OCI-LY7 (cell line): ENCODE results near the gene COPS2. TPM values are rescaled to one million over a fixed set of nuclear protein-coding genes. Genes with fewer than 3 reads are reported as not detected.

Experiments used
- BruUV-seq: library from RNA; stranded (reverse); fragments of 400-500 nt; replicated peaks from 2 replicates; lab custom pipeline; 2021; lab: Mats Ljungman, UMichigan
- CTCF ChIA-PET: fragments of 300-600 bp; sonication (Branson Sonifier 250); formaldehyde crosslinking; loops from one replicate; lab custom pipeline; 2022; ENCODE audit warnings: antibody characterized with exemption; ENCODE audit not compliant: unreplicated experiment; lab: Charles Lee
- POLR2A ChIA-PET: fragments of 300-600 bp; sonication (Branson Sonifier 250); formaldehyde crosslinking; loops from one replicate; lab custom pipeline; 2022; ENCODE audit warnings: antibody characterized with exemption; lab: Charles Lee
- DNase-seq: peaks from one replicate; pipeline ENCODE4 v3.0.0-alpha.2; 2015; ENCODE audit warnings: low spot score
- H2AFZ ChIP-seq: fragments of 200-600 bp; sonication (generic), shearing (Covaris generic); 2 replicates; pipeline ENCODE4 v1.6.1; 2014; ENCODE audit warnings: mild to moderate bottlenecking, antibody characterized with exemption, low read length, moderate library complexity
- H3K27ac ChIP-seq: fragments of 200-600 bp; sonication (generic); 2 replicates; pipeline ENCODE4 v1.5.1; 2014; ENCODE audit warnings: mixed run types, low read depth, mild to moderate bottlenecking, moderate library complexity, low read length, inconsistent platforms; ENCODE audit not compliant: poor library complexity, severe bottlenecking
- H3K36me3 ChIP-seq: fragments of 200-600 bp; sonication (generic); 2 replicates; pipeline ENCODE4 v1.6.1; 2014; ENCODE audit warnings: mild to moderate bottlenecking, antibody characterized with exemption, low read length, moderate library complexity, mixed read lengths; ENCODE audit not compliant: insufficient read depth
- H3K4me1 ChIP-seq: fragments of 200-600 bp; sonication (generic); 2 replicates; pipeline ENCODE4 v1.5.1; 2014; ENCODE audit warnings: mild to moderate bottlenecking, low read length; ENCODE audit not compliant: insufficient read depth, poor library complexity, severe bottlenecking
- H3K4me2 ChIP-seq: fragments of 200-600 bp; sonication (generic); 2 replicates; pipeline ENCODE4 v1.6.1; 2014; ENCODE audit warnings: mild to moderate bottlenecking, low read length
- H3K4me3 ChIP-seq: fragments of 200-600 bp; sonication (generic); 2 replicates; pipeline ENCODE4 v1.5.1; 2014; ENCODE audit warnings: mild to moderate bottlenecking, low read depth, low read length; ENCODE audit not compliant: poor library complexity, severe bottlenecking
- H3K79me2 ChIP-seq: fragments of 200-600 bp; sonication (generic); 2 replicates; pipeline ENCODE4 v1.6.1; 2016; ENCODE audit warnings: low read depth, mild to moderate bottlenecking, low read length, moderate library complexity, mixed read lengths; ENCODE audit not compliant: insufficient read depth
- H3K9me2 ChIP-seq: fragments of 200-600 bp; sonication (generic); 2 replicates; pipeline ENCODE4 v1.6.1; 2016; ENCODE audit warnings: mild to moderate bottlenecking, low read length, mixed read lengths; ENCODE audit not compliant: insufficient read depth
- H3K9me3 ChIP-seq: fragments of 200-600 bp; sonication (generic); 2 replicates; pipeline ENCODE4 v1.6.1; 2014; ENCODE audit warnings: mild to moderate bottlenecking, mixed run types, low read length, mixed read lengths
- H4K20me1 ChIP-seq: fragments of 200-600 bp; sonication (generic); 2 replicates; pipeline ENCODE4 v1.6.1; 2014; ENCODE audit warnings: mild to moderate bottlenecking, antibody characterized with exemption, low read length, moderate library complexity, mixed read lengths; ENCODE audit not compliant: insufficient read depth
- CTCF ChIP-seq: fragments of 200-600 bp; sonication (generic); conservative IDR thresholded peaks from 2 replicates; pipeline ENCODE4 v1.5.1; 2014; ENCODE audit warnings: mild to moderate bottlenecking, antibody characterized with exemption, low read length, moderate library complexity, mixed read lengths
- EZH2phosphoT487 ChIP-seq: fragments of 200-600 bp; sonication (generic); IDR thresholded peaks from 2 replicates; pipeline ENCODE4 v1.6.1; 2018; ENCODE audit warnings: low read depth, borderline replicate concordance, mild to moderate bottlenecking, mixed run types, antibody characterized with exemption, low read length, moderate library complexity, mixed read lengths
- intact Hi-C: fragments of 100-400 bp; cut with micrococcal nuclease; formaldehyde crosslinking; loops from one replicate; pipeline ENCODE4 v1.10.0; 2022; ENCODE audit not compliant: unreplicated experiment
- total RNA-seq, 2 experiments: library from RNA; depleted of rRNA in 1 of 2; stranded (reverse); fragments of >200 nt in 1 of 2; shearing (Covaris generic) in 1 of 2; gene quantifications; 2 replicates each; pipeline ENCODE4 v1.2.3, GENCODE V29; 2014 to 2022

The COPS2 gene
- total RNA-seq, 2 experiments from 2014 or later: 24.6 to 81.2 TPM

GRCh38 chr15:49135911-49136310, 19.5 kb downstream of the COPS2 start:
- H3K9me3 ChIP-seq: no peaks in the 10 kb centered on the region
- no peak overlapping the region for H3K4me3 ChIP-seq
- ChIA-PET CTCF (no interaction called here), POLR2A (interaction anchor here (0.7 kb wide), 1 partner anchor 74 kb away, joined by 3 read pairs; no protein-coding TSS in a partner anchor)
- H2AFZ ChIP-seq: no peak overlapping the region
- DNase-seq: no peak
- H3K79me2 ChIP-seq: peaks cover 7% of the 10 kb centered on the region; the same call in 1 of the 2 replicates
- H3K27ac ChIP-seq: no peak overlapping the region
- BruUV-seq: no TSS peak
- H3K9me2 ChIP-seq: no peaks in the 10 kb centered on the region
- TF ChIP-seq EZH2phosphoT487 (no peak), CTCF (no peak)
- no peak overlapping the region for H3K4me2 ChIP-seq
- H3K4me1 ChIP-seq: no peaks in the 10 kb centered on the region
- H4K20me1 ChIP-seq: no peaks in the 10 kb centered on the region
- intact Hi-C loops: no loop called here
- peaks cover 97% of the 10 kb centered on the region for H3K36me3 ChIP-seq

DNA sequence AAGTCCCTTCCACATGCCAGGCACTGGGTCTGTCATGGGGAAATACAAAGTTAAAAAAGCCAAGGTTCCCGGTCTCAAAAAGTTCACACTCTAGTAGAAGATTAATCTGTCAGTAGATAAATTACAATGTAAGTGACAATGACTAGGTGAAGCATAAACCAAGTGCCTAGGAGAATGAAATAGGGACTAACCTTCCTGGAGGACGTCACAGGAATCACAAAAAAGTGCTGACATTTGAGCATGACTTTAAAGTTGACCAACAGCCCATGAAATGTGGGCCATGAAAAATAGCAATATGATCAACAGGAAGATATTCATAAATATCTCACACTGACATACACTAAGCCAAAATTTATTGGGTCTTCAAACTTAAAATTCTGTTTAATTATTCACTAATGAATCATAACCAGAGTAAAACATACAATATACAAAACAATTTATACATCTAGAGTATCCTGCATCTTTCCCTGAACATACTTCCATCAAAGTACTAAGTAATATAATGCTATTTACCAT, 20.0 kb downstream of the COPS2 start:
- Histone ChIP-seq H3K4me2 (no peak overlapping the region), H2AFZ (no peak overlapping the region), H3K36me3 (peaks cover 97% of the 10 kb centered on the region), H3K4me3 (no peak overlapping the region), H4K20me1 (no peaks in the 10 kb centered on the region), H3K4me1 (no peaks in the 10 kb centered on the region), H3K79me2 (peaks cover 2% of the 10 kb centered on the region; the same call in 1 of the 2 replicates), H3K9me2 (no peaks in the 10 kb centered on the region), H3K9me3 (no peaks in the 10 kb centered on the region), H3K27ac (no peak overlapping the region)
- ChIA-PET CTCF (no interaction called here), POLR2A (no interaction called here)
- intact Hi-C loops: no loop called here
- BruUV-seq: no TSS peak
- TF ChIP-seq EZH2phosphoT487 (no peak), CTCF (no peak)
- DNase-seq: no peak

DNA sequence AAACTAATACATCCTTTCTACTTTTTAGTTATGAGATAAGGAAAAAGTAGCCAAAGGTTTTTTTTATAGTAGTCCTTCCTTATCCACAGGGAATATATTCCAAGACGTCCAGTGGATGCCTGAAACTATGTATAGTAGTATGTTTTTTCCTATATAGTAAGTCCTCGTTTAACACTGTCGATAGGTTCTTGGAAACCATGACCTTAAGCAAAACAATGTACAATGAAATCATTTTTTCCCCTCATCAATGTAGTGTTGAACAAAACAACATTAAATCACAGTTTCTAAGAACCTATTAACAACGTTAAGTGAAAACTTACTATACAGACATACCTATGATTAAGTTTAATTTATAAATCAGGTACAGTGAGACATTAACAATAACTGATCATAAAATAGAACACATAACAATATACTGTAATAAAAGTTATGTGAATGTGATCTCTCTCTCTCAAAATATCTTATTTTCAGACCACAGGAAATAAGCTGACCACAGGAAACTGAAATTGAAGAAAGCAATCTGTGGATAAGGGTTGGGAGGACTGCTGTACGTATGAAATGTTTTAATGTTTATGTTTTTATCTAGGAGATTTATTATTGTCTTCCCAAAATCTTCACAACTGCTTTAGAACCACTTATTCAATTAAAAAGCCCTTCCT, 20.6 kb downstream of the COPS2 start:
- Histone ChIP-seq H3K9me3 (no peaks in the 10 kb centered on the region), H3K36me3 (peaks cover 97% of the 10 kb centered on the region), H3K4me3 (no peak overlapping the region), H3K27ac (no peak overlapping the region), H3K4me1 (no peaks in the 10 kb centered on the region), H3K79me2 (no peaks in the 10 kb centered on the region; the same call in 1 of the 2 replicates), H3K4me2 (no peak overlapping the region), H2AFZ (no peak overlapping the region), H4K20me1 (no peaks in the 10 kb centered on the region), H3K9me2 (no peaks in the 10 kb centered on the region)
- ChIA-PET CTCF (no interaction called here), POLR2A (no interaction called here)
- no TSS peak for BruUV-seq
- intact Hi-C loops: no loop called here
- TF ChIP-seq EZH2phosphoT487 (no peak), CTCF (no peak)
- DNase-seq: no peak
